HCT116 (cell line): ENCODE results near the gene MAML2. TPM values are rescaled to one million over a fixed set of nuclear protein-coding genes. Genes with fewer than 3 reads are reported as not detected.

Experiments used
- ATAC-seq: fragments of 200-7000 bp; cut with Tn5 transposase; 2 replicates; pipeline ENCODE4 v1.9.1; 2020; ENCODE audit warnings: mild to moderate bottlenecking, moderate library complexity
- BruUV-seq: library from RNA; stranded (reverse); fragments of 400-500 nt; replicated peaks from 2 replicates; lab custom pipeline; 2021; lab: Mats Ljungman, UMichigan
- CTCF ChIA-PET: fragments of 300-600 bp; sonication (Branson Sonifier 250); formaldehyde crosslinking; loops from one replicate; lab custom pipeline; 2021; ENCODE audit warnings: antibody characterized with exemption; lab: Charles Lee
- POLR2A ChIA-PET: fragments of 300-600, 350-600 bp; sonication (Branson Sonifier 250); formaldehyde crosslinking; loops from one replicate; lab custom pipeline; 2021; ENCODE audit warnings: antibody characterized with exemption; lab: Charles Lee
- RAD21 ChIA-PET, 2 experiments: fragments of 300-600 bp; sonication (Branson Sonifier 250); formaldehyde crosslinking; loops; one replicate each; lab custom pipeline; 2023; ENCODE audit warnings: low total read pairs in 2 of 2; ENCODE audit not compliant: uncharacterized antibody in 2 of 2, unreplicated experiment in 2 of 2, low non-redundant PET in 1 of 2; lab: Charles Lee
- DNase-seq: peaks from one replicate; pipeline ENCODE4 v3.0.0-alpha.2; 2010; ENCODE audit warnings: low read depth, low spot score
- H2AFZ ChIP-seq: fragments of 200-600 bp; shearing (Covaris generic), sonication (generic); 2 replicates; pipeline ENCODE4 v1.6.1; 2017; ENCODE audit warnings: low read depth, mixed run types, mixed read lengths, antibody characterized with exemption, low read length; ENCODE audit not compliant: poor library complexity, severe bottlenecking
- H3K27ac ChIP-seq: 2 replicates; pipeline ENCODE4 v1.5.1; 2012; ENCODE audit warnings: low read depth, low read length
- H3K27me3 ChIP-seq: fragments of 200-600 bp; sonication (generic); 2 replicates; pipeline ENCODE4 v1.6.1; 2016; ENCODE audit warnings: mixed run types, low read length, mixed read lengths; ENCODE audit not compliant: insufficient read depth
- H3K36me3 ChIP-seq, 2 experiments: fragments of 200-500 bp in 1 of 2; fragments of 200-600 bp in 1 of 2; sonication (Bioruptor generic) in 1 of 2; sonication (generic) in 1 of 2; 2 replicates each; pipeline versions ENCODE4 v1.5.1 to v1.6.1; 2014 to 2016; ENCODE audit warnings: low read length in 2 of 2, inconsistent platforms in 1 of 2, mixed read lengths in 1 of 2, mixed run types in 1 of 2; ENCODE audit not compliant: insufficient read depth in 2 of 2, control insufficient read depth in 1 of 2
- H3K4me1 ChIP-seq, 2 experiments: fragments of 200-600 bp in 1 of 2; sonication (generic) in 1 of 2; 2 replicates each; pipeline versions ENCODE4 v1.5.1 to v1.6.1; 2012 to 2017; ENCODE audit warnings: low read length in 2 of 2, inconsistent platforms in 1 of 2, mild to moderate bottlenecking in 1 of 2, mixed read lengths in 1 of 2, mixed run types in 1 of 2, moderate library complexity in 1 of 2; ENCODE audit not compliant: insufficient read depth in 2 of 2, control insufficient read depth in 1 of 2
- H3K4me2 ChIP-seq: fragments of 200-600 bp; sonication (generic); 2 replicates; pipeline ENCODE4 v1.6.1; 2017; ENCODE audit warnings: mixed run types, low read length, mixed read lengths
- H3K4me3 ChIP-seq, 2 experiments: fragments of 200-600 bp in 1 of 2; sonication (generic) in 1 of 2; replicated peaks in 1 of 2; 2 replicates each; pipeline ENCODE4 v1.5.1; 2011 to 2016; ENCODE audit warnings: low read length in 2 of 2, control low read depth in 1 of 2, low read depth in 1 of 2, mild to moderate bottlenecking in 1 of 2, mixed read lengths in 1 of 2, mixed run types in 1 of 2
- H3K79me2 ChIP-seq: fragments of 200-600 bp; sonication (generic); 2 replicates; pipeline ENCODE4 v1.6.1; 2017; ENCODE audit warnings: mild to moderate bottlenecking, mixed run types, low read length, moderate library complexity, mixed read lengths; ENCODE audit not compliant: insufficient read depth
- H3K9ac ChIP-seq: fragments of 200-600 bp; sonication (generic); 2 replicates; pipeline ENCODE4 v1.6.1; 2016; ENCODE audit warnings: low read length, mixed read lengths
- H3K9me2 ChIP-seq: fragments of 200-600 bp; sonication (generic), shearing (Covaris generic); 2 replicates; pipeline ENCODE4 v1.6.1; 2017; ENCODE audit warnings: mixed run types, mild to moderate bottlenecking, moderate library complexity; ENCODE audit not compliant: insufficient read depth
- H3K9me3 ChIP-seq, 2 experiments: fragments of 200-500 bp in 1 of 2; fragments of 200-600 bp in 1 of 2; sonication (Bioruptor generic) in 1 of 2; sonication (generic) in 1 of 2; 2 replicates each; pipeline ENCODE4 v1.6.1; 2014 to 2017; ENCODE audit warnings: low read length in 2 of 2, mixed read lengths in 2 of 2, inconsistent platforms in 1 of 2, low read depth in 1 of 2, mild to moderate bottlenecking in 1 of 2, mixed run types in 1 of 2, moderate library complexity in 1 of 2; ENCODE audit not compliant: control insufficient read depth in 1 of 2, insufficient read depth in 1 of 2
- H4K20me1 ChIP-seq: fragments of 200-600 bp; sonication (generic), shearing (Covaris generic); 2 replicates; pipeline ENCODE4 v1.6.1; 2017; ENCODE audit warnings: mixed run types, mild to moderate bottlenecking, moderate library complexity; ENCODE audit not compliant: insufficient read depth
- CEBPB ChIP-seq: IDR thresholded peaks from 2 replicates; pipeline ENCODE4 v1.6.1; 2012; ENCODE audit warnings: low read depth
- EGR1 ChIP-seq: IDR thresholded peaks from 2 replicates; pipeline ENCODE4 v1.6.1; 2012; ENCODE audit warnings: low read depth
- ELF1 ChIP-seq: IDR thresholded peaks from 2 replicates; pipeline ENCODE4 v1.6.1; 2012; ENCODE audit warnings: low read depth, borderline replicate concordance
- EZH2 ChIP-seq: fragments of 200-600 bp; sonication (generic); IDR thresholded peaks from 2 replicates; pipeline ENCODE4 v1.6.1; 2017; ENCODE audit warnings: antibody characterized with exemption, mixed run types
- EZH2phosphoT487 ChIP-seq: fragments of 200-600 bp; IDR thresholded peaks from 2 replicates; pipeline ENCODE4 v1.6.1; 2018; ENCODE audit warnings: antibody characterized with exemption, borderline replicate concordance
- FOSL1 ChIP-seq: IDR thresholded peaks from 2 replicates; pipeline ENCODE4 v1.6.1; 2012; ENCODE audit warnings: low read depth
- JUND ChIP-seq: IDR thresholded peaks from 2 replicates; pipeline ENCODE4 v1.6.1; 2012
- POLR2AphosphoS5 ChIP-seq: IDR thresholded peaks from 2 replicates; pipeline ENCODE4 v1.6.1; 2011; ENCODE audit warnings: mild to moderate bottlenecking, low read depth, low read length, moderate library complexity
- RAD21 ChIP-seq: IDR thresholded peaks from 2 replicates; pipeline ENCODE4 v1.6.1; 2012; ENCODE audit warnings: low read depth, mild to moderate bottlenecking
- SIN3A ChIP-seq: IDR thresholded peaks from 2 replicates; pipeline ENCODE4 v1.6.1; 2012; ENCODE audit warnings: low read depth
- SP1 ChIP-seq: IDR thresholded peaks from 2 replicates; pipeline ENCODE4 v1.6.1; 2012; ENCODE audit warnings: low read depth
- TCF7L2 ChIP-seq: IDR thresholded peaks from 2 replicates; pipeline ENCODE4 v1.7.0; 2011; ENCODE audit warnings: borderline replicate concordance, inconsistent platforms; ENCODE audit not compliant: insufficient read depth, insufficient read length; ENCODE audit errors: extremely low read depth
- YY1 ChIP-seq: IDR thresholded peaks from 2 replicates; pipeline ENCODE4 v1.6.1; 2011; ENCODE audit warnings: low read length, low read depth, moderate library complexity, mild to moderate bottlenecking; ENCODE audit not compliant: insufficient replicate concordance; ENCODE audit errors: extremely low read depth
- ZFX ChIP-seq: fragments of 450-650 bp; IDR thresholded peaks from 2 replicates; pipeline ENCODE4 v1.6.1; 2017
- ZNF274 ChIP-seq: fragments of 200-500 bp; sonication (Bioruptor generic); IDR thresholded peaks from 2 replicates; pipeline ENCODE4 v1.6.1; 2014; ENCODE audit warnings: mild to moderate bottlenecking, low read depth, low read length, inconsistent platforms
- intact Hi-C: fragments of 100-400 bp; cut with micrococcal nuclease; formaldehyde crosslinking; loops from 2 replicates; pipeline ENCODE4 v1.10.0; 2022
- total RNA-seq: library from RNA; stranded (reverse); gene quantifications from one replicate; pipeline ENCODE4 v1.2.1, GENCODE V29; 2021; ENCODE audit not compliant: unreplicated experiment
- TF ChIP-seq, protein P1 (sequence below): IDR thresholded peaks from 2 replicates; pipeline ENCODE4 v1.6.1; 2011; ENCODE audit warnings: mild to moderate bottlenecking, low read length, moderate library complexity; ENCODE audit not compliant: insufficient replicate concordance; ENCODE audit errors: extremely low read depth
- TF ChIP-seq, protein P2 (sequence below): IDR thresholded peaks from 2 replicates; pipeline ENCODE4 v1.6.1; 2012; ENCODE audit warnings: low read depth
- TF ChIP-seq, protein P3 (sequence below), 3 experiments: fragments of 200-600 bp in 1 of 3; sonication (generic) in 1 of 3; IDR thresholded peaks in 2 of 3; conservative IDR thresholded peaks in 1 of 3; 2 replicates each; pipeline ENCODE4 v1.5.1; 2012 to 2017; ENCODE audit warnings: low read depth in 2 of 3, low read length in 2 of 3, antibody characterized with exemption in 1 of 3, borderline replicate concordance in 1 of 3, control low read depth in 1 of 3, mild to moderate bottlenecking in 1 of 3, mixed read lengths in 1 of 3, mixed run types in 1 of 3, moderate library complexity in 1 of 3; ENCODE audit not compliant: insufficient read depth in 1 of 3
- TF ChIP-seq, protein P4 (sequence below): IDR thresholded peaks from 2 replicates; pipeline ENCODE4 v1.6.1; 2012
- TF ChIP-seq, protein P5 (sequence below): IDR thresholded peaks from 2 replicates; pipeline ENCODE4 v1.6.1; 2012

Gene MAML2
- total RNA-seq, 1 experiment from 2014 or later, result 2.6 TPM

DNA sequence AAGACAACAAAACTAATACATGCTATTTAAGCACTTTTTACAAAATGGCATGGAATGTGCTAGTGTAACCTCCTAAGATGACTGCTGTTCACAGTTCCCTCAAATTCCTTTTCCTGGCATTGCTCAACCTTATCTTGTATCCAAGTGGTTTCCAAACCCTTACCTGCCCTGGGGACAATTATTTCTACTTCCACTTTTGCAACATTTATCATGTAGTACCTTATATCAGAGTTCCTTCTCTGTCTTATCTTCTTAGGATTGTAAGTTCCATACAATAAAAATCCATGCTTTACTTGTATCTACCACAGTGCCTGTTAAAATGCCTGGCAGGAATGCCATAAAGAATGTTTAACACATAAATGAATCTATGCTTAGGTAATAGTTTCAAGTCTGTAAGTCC lies 309.9 kb downstream of the MAML2 start:
- ChIA-PET RAD21 (no interaction called here), CTCF (no interaction called here), POLR2A (no interaction called here)
- ATAC-seq, result no peak
- TF ChIP-seq ZNF274, result no peak
- no peak for TF ChIP-seq RAD21
- TF ChIP-seq, protein P1, sequence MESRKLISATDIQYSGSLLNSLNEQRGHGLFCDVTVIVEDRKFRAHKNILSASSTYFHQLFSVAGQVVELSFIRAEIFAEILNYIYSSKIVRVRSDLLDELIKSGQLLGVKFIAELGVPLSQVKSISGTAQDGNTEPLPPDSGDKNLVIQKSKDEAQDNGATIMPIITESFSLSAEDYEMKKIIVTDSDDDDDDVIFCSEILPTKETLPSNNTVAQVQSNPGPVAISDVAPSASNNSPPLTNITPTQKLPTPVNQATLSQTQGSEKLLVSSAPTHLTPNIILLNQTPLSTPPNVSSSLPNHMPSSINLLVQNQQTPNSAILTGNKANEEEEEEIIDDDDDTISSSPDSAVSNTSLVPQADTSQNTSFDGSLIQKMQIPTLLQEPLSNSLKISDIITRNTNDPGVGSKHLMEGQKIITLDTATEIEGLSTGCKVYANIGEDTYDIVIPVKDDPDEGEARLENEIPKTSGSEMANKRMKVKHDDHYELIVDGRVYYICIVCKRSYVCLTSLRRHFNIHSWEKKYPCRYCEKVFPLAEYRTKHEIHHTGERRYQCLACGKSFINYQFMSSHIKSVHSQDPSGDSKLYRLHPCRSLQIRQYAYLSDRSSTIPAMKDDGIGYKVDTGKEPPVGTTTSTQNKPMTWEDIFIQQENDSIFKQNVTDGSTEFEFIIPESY, result no peak
- TF ChIP-seq EZH2phosphoT487, result no peak
- TF ChIP-seq ELF1, result no peak
- no peak for TF ChIP-seq ZFX
- TF ChIP-seq YY1, result no peak
- TF ChIP-seq, protein P2, sequence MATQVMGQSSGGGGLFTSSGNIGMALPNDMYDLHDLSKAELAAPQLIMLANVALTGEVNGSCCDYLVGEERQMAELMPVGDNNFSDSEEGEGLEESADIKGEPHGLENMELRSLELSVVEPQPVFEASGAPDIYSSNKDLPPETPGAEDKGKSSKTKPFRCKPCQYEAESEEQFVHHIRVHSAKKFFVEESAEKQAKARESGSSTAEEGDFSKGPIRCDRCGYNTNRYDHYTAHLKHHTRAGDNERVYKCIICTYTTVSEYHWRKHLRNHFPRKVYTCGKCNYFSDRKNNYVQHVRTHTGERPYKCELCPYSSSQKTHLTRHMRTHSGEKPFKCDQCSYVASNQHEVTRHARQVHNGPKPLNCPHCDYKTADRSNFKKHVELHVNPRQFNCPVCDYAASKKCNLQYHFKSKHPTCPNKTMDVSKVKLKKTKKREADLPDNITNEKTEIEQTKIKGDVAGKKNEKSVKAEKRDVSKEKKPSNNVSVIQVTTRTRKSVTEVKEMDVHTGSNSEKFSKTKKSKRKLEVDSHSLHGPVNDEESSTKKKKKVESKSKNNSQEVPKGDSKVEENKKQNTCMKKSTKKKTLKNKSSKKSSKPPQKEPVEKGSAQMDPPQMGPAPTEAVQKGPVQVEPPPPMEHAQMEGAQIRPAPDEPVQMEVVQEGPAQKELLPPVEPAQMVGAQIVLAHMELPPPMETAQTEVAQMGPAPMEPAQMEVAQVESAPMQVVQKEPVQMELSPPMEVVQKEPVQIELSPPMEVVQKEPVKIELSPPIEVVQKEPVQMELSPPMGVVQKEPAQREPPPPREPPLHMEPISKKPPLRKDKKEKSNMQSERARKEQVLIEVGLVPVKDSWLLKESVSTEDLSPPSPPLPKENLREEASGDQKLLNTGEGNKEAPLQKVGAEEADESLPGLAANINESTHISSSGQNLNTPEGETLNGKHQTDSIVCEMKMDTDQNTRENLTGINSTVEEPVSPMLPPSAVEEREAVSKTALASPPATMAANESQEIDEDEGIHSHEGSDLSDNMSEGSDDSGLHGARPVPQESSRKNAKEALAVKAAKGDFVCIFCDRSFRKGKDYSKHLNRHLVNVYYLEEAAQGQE, result no peak
- TF ChIP-seq, protein P3, sequence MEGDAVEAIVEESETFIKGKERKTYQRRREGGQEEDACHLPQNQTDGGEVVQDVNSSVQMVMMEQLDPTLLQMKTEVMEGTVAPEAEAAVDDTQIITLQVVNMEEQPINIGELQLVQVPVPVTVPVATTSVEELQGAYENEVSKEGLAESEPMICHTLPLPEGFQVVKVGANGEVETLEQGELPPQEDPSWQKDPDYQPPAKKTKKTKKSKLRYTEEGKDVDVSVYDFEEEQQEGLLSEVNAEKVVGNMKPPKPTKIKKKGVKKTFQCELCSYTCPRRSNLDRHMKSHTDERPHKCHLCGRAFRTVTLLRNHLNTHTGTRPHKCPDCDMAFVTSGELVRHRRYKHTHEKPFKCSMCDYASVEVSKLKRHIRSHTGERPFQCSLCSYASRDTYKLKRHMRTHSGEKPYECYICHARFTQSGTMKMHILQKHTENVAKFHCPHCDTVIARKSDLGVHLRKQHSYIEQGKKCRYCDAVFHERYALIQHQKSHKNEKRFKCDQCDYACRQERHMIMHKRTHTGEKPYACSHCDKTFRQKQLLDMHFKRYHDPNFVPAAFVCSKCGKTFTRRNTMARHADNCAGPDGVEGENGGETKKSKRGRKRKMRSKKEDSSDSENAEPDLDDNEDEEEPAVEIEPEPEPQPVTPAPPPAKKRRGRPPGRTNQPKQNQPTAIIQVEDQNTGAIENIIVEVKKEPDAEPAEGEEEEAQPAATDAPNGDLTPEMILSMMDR (IDR thresholded peaks at IDR 0.05 in 2 of 3, conservative IDR thresholded peaks at IDR 0.05 in 1 of 3; ENCODE audit: borderline replicate concordance in 1 of 3, insufficient read depth in 1 of 3, low read depth in 2 of 3, low read length in 2 of 3), result no peak
- TF ChIP-seq TCF7L2, result no peak
- TF ChIP-seq POLR2AphosphoS5, result no peak
- no peak for TF ChIP-seq EGR1
- TF ChIP-seq, protein P4, sequence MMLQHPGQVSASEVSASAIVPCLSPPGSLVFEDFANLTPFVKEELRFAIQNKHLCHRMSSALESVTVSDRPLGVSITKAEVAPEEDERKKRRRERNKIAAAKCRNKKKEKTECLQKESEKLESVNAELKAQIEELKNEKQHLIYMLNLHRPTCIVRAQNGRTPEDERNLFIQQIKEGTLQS, result no peak
- no peak for TF ChIP-seq FOSL1
- no peak for TF ChIP-seq CEBPB
- TF ChIP-seq EZH2, result no peak
- TF ChIP-seq SIN3A, result no peak
- TF ChIP-seq SP1, result no peak
- no peak for TF ChIP-seq JUND
- TF ChIP-seq, protein P5, sequence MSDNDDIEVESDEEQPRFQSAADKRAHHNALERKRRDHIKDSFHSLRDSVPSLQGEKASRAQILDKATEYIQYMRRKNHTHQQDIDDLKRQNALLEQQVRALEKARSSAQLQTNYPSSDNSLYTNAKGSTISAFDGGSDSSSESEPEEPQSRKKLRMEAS, result no peak
- Histone ChIP-seq H3K9me3 (no peaks in the 10 kb centered on the region), H3K27me3 (no peaks in the 10 kb centered on the region), H3K9me2 (no peaks in the 10 kb centered on the region), H3K79me2 (no peaks in the 10 kb centered on the region), H4K20me1 (no peaks in the 10 kb centered on the region), H3K9ac (no peak overlapping the region), H3K4me3 (no peak overlapping the region), H3K4me1 (peaks cover 0 to 8% of the 10 kb centered on the region in 2 experiments; a peak in 2 of 4 replicates), H2AFZ (no peak overlapping the region), H3K4me2 (no peak overlapping the region), H3K27ac (no peak overlapping the region), H3K36me3 (no peaks in the 10 kb centered on the region)
- no peak for DNase-seq
- no TSS peak for BruUV-seq
- intact Hi-C loops, result no loop called here
